Neuronal stem cell (in vitro differentiated cells): Measurements from ENCODE around the gene GFRA3.

ENCODE experiments used
- DNase-seq: peaks from one replicate; pipeline ENCODE4 v3.0.0-alpha.2; 2013; ENCODE audit warnings: low spot score
- H2AFZ ChIP-seq: one replicate; pipeline ENCODE4 v1.6.1; 2013; ENCODE audit warnings: mild to moderate bottlenecking, low read length, inconsistent platforms
- H2AK5ac ChIP-seq: 2 replicates; pipeline ENCODE4 v1.6.1; 2013; ENCODE audit warnings: low read depth, mild to moderate bottlenecking, inconsistent platforms, low read length, moderate library complexity, mixed read lengths
- H2BK120ac ChIP-seq: 2 replicates; pipeline ENCODE4 v1.6.1; 2013; ENCODE audit warnings: low read depth, mild to moderate bottlenecking, inconsistent platforms, low read length, moderate library complexity, mixed read lengths
- H2BK12ac ChIP-seq: one replicate; pipeline ENCODE4 v1.6.1; 2013; ENCODE audit warnings: low read length, inconsistent platforms
- H2BK15ac ChIP-seq: 2 replicates; pipeline ENCODE4 v1.6.1; 2013; ENCODE audit warnings: mild to moderate bottlenecking, low read length, inconsistent platforms, mixed read lengths
- H2BK5ac ChIP-seq: one replicate; pipeline ENCODE4 v1.6.1; 2013; ENCODE audit warnings: inconsistent platforms, mild to moderate bottlenecking, low read length, moderate library complexity
- H3K14ac ChIP-seq: one replicate; pipeline ENCODE4 v1.6.1; 2013; ENCODE audit warnings: low read length, inconsistent platforms
- H3K18ac ChIP-seq: 2 replicates; pipeline ENCODE4 v1.6.1; 2013; ENCODE audit warnings: low read length, inconsistent platforms
- H3K23ac ChIP-seq: 2 replicates; pipeline ENCODE4 v1.6.1; 2013; ENCODE audit warnings: low read depth, mild to moderate bottlenecking, mixed read lengths, low read length, inconsistent platforms; ENCODE audit not compliant: poor library complexity
- H3K27ac ChIP-seq: replicated peaks from 3 replicates; pipeline ENCODE4 v1.5.1; 2013; ENCODE audit warnings: low read length, inconsistent platforms
- H3K27me3 ChIP-seq, 3 experiments: 2 replicates each; pipeline ENCODE4 v1.6.1; 2013; ENCODE audit warnings: low read length in 3 of 3, mild to moderate bottlenecking in 2 of 3, inconsistent platforms in 1 of 3, low read depth in 1 of 3, mixed read lengths in 1 of 3, moderate library complexity in 1 of 3; ENCODE audit not compliant: control insufficient read depth in 3 of 3, insufficient read depth in 3 of 3
- H3K36me3 ChIP-seq, 2 donors: replicated peaks in 1 of 2; 2 replicates each; pipeline ENCODE4 v1.6.1; 2013; ENCODE audit warnings: low read length in 2 of 2; ENCODE audit not compliant: control insufficient read depth in 2 of 2, insufficient read depth in 2 of 2
- H3K4ac ChIP-seq: 2 replicates; pipeline ENCODE4 v1.6.1; 2013; ENCODE audit warnings: inconsistent platforms, mild to moderate bottlenecking, low read length, moderate library complexity
- H3K4me1 ChIP-seq, 2 donors: 1 replicate in 1 of 2; 2 replicates in 1 of 2; pipeline ENCODE4 v1.6.1; 2013; ENCODE audit warnings: low read length in 2 of 2, low read depth in 1 of 2; ENCODE audit not compliant: control insufficient read depth in 2 of 2, insufficient read depth in 1 of 2
- H3K4me2 ChIP-seq: one replicate; pipeline ENCODE4 v1.6.1; 2013; ENCODE audit warnings: mild to moderate bottlenecking, low read length, inconsistent platforms; ENCODE audit not compliant: insufficient read depth, poor library complexity, severe bottlenecking
- H3K4me3 ChIP-seq, 2 donors: 2 replicates each; pipeline ENCODE4 v1.5.1; 2013; ENCODE audit warnings: low read length in 2 of 2, mild to moderate bottlenecking in 2 of 2, inconsistent platforms in 1 of 2, moderate library complexity in 1 of 2
- H3K79me1 ChIP-seq: one replicate; pipeline ENCODE4 v1.6.1; 2013; ENCODE audit warnings: low read depth, mild to moderate bottlenecking, inconsistent platforms, low read length, moderate library complexity
- H3K9ac ChIP-seq: one replicate; pipeline ENCODE4 v1.6.1; 2013; ENCODE audit warnings: mild to moderate bottlenecking, low read depth, low read length, inconsistent platforms; ENCODE audit not compliant: poor library complexity
- H3K9me3 ChIP-seq, 2 donors: replicated peaks in 1 of 2; 2 replicates each; pipeline versions ENCODE3 to v1.6.1; 2013; ENCODE audit warnings: low read length in 2 of 2, mild to moderate bottlenecking in 2 of 2, inconsistent platforms in 1 of 2, low read depth in 1 of 2, mixed read lengths in 1 of 2, moderate library complexity in 1 of 2; ENCODE audit not compliant: control insufficient read depth in 2 of 2, insufficient read depth in 1 of 2
- H4K8ac ChIP-seq: one replicate; pipeline ENCODE4 v1.6.1; 2013; ENCODE audit warnings: low read depth, mild to moderate bottlenecking, inconsistent platforms, low read length, moderate library complexity
- H4K91ac ChIP-seq: one replicate; pipeline ENCODE4 v1.6.1; 2013; ENCODE audit warnings: low read length, low read depth, mild to moderate bottlenecking, inconsistent platforms; ENCODE audit not compliant: poor library complexity
- whole genome bisulfite sequencing, 2 donors: extraction: QIAGEN DNeasy Blood & Tissue Kit; methylation state at CpG; one replicate each; pipeline ENCODE4 v1.1.7; 2013; ENCODE audit warnings: missing lambda C conversion rate in 2 of 2, mixed read lengths in 1 of 2; ENCODE audit not compliant: insufficient read length in 2 of 2, insufficient replicate concordance in 1 of 2; ENCODE audit errors: extremely low coverage in 2 of 2; 5-methylcytosine and 5-hydroxymethylcytosine counted together

GFRA3 gene

DNA sequence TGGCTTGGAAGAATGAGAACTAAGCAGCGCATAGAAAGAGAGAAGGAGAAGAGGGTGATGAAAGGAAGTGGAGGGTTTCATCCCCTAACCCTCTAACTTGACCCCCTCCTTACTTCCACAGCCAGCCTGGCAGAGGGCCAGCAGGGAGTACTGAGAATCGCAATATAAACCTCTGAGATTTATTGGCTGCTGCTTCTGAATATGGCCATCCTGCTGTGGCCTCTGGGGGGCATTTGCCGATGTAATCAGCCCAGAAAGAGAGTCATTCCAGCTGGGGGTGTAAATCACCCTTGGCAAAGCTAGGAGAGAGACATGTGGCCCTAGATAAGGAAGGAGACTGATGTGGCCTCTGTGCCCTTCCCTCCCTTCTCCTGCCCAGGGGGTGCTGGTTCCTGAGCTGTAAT is 960 bp upstream of the GFRA3 start:
- Histone ChIP-seq H2BK15ac (no peak overlapping the region), H3K4me3 (no peak overlapping the region), H3K79me1 (no peaks in the 10 kb centered on the region), H4K91ac (no peak overlapping the region), H3K9me3 (peaks cover 0 to 2% of the 10 kb centered on the region in 2 donors), H3K9ac (no peak overlapping the region), H2AFZ (no peak overlapping the region), H3K36me3 (peaks cover 0 to 1% of the 10 kb centered on the region in 2 donors), H2BK120ac (no peak overlapping the region), H2AK5ac (no peak overlapping the region), H3K4me2 (no peak overlapping the region), H3K23ac (no peak overlapping the region), H3K4me1 (peaks cover 3 to 5% of the 10 kb centered on the region in 2 donors), H3K27me3 (peaks cover 0 to 45% (median 24%) of the 10 kb centered on the region in 3 experiments), H2BK5ac (no peak overlapping the region), H3K14ac (no peak overlapping the region), H3K27ac (no peak overlapping the region), H3K18ac (no peak overlapping the region), H2BK12ac (no peak overlapping the region), H4K8ac (no peak overlapping the region), H3K4ac (no peak overlapping the region)
- no CpG with 5 or more reads among the region's 3 CpGs for WGBS, 2 donors
- DNase-seq, result no peak

DNA sequence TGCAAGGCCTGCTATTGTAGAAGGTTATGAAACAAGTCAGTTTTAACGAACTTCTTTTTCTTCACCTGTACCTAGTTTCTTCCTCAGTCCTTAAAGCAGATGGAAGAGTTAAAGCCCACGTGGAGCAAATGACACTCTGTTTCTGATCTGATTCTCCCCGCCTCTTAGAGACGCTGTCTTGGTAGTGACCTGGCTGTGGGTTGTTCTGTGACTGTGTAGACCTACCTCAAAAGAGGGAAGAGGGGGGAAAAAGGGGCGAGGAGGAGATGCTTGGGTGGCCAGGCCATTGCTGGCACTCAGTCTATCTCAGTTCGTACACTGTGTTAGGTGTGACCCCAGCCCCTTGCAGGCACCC is 610 bp downstream of the GFRA3 start:
- Histone ChIP-seq H3K79me1 (no peaks in the 10 kb centered on the region), H3K9ac (peak overlapping the region; percentile 91), H4K91ac (no peak overlapping the region), H2BK15ac (peak overlapping the region; percentile 83), H3K4me1 (peaks cover 3 to 5% of the 10 kb centered on the region in 2 donors), H3K4me3 (peak overlapping the region; percentile 38 to 81), H4K8ac (no peak overlapping the region), H2BK120ac (no peak overlapping the region), H2AK5ac (no peak overlapping the region), H3K27ac (no peak overlapping the region), H2BK5ac (no peak overlapping the region), H3K9me3 (peaks cover 0 to 2% of the 10 kb centered on the region in 2 donors), H3K36me3 (peaks cover 0 to 1% of the 10 kb centered on the region in 2 donors), H3K27me3 (peaks cover 0 to 45% (median 24%) of the 10 kb centered on the region in 3 experiments), H2AFZ (peak overlapping the region; percentile 93), H3K18ac (no peak overlapping the region), H3K14ac (no peak overlapping the region), H3K4me2 (peak overlapping the region; percentile 76), H3K23ac (peak overlapping the region; percentile 95), H3K4ac (no peak overlapping the region), H2BK12ac (peak overlapping the region; percentile 86)
- DNase-seq, result no peak
- WGBS, 2 donors, result no CpG with 5 or more reads among the region's 6 CpGs

DNA sequence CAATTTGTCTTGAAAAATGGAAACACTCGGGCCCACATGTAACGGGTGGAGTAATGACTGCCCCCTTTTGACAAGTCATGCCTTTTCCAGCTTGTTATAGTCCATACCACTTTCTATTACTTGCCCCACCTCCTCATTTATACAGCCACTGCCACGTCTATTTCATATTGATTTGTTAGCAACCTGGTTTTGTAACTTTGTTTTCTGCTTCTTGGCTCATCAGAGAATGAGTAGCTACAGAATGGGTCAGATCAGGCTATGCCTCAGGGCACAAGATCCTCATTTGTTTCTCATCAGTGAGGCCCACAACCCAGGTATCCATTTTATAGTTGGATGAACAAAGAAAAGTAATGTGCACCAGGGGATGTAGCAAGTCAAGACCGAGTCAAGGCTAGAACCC is 1.7 kb downstream of the GFRA3 start:
- H3K9me3 ChIP-seq, result no peaks in the 10 kb centered on the region
- no peak overlapping the region for H4K8ac ChIP-seq
- H2AFZ ChIP-seq, result no peak overlapping the region
- H3K9ac ChIP-seq, result no peak overlapping the region
- H3K4me2 ChIP-seq, result no peak overlapping the region
- H3K4ac ChIP-seq, result no peak overlapping the region
- H2AK5ac ChIP-seq, result no peak overlapping the region
- no peak overlapping the region for H4K91ac ChIP-seq
- no peak overlapping the region for H2BK120ac ChIP-seq
- no peak overlapping the region for H3K18ac ChIP-seq
- H3K79me1 ChIP-seq, result no peaks in the 10 kb centered on the region
- no peak overlapping the region for H3K4me3 ChIP-seq
- no peak for DNase-seq
- no peak overlapping the region for H3K23ac ChIP-seq
- no peak overlapping the region for H2BK5ac ChIP-seq
- H2BK12ac ChIP-seq, result no peak overlapping the region
- WGBS, 2 donors, result no CpG with 5 or more reads among the region's 4 CpGs
- H3K4me1 ChIP-seq, result peaks cover 3 to 5% of the 10 kb centered on the region in 2 donors
- no peak overlapping the region for H3K27ac ChIP-seq
- H3K14ac ChIP-seq, result no peak overlapping the region
- no peak overlapping the region for H2BK15ac ChIP-seq
- H3K36me3 ChIP-seq, result no peaks in the 10 kb centered on the region
- peaks cover 0 to 45% (median 24%) of the 10 kb centered on the region in 3 experiments for H3K27me3 ChIP-seq

DNA sequence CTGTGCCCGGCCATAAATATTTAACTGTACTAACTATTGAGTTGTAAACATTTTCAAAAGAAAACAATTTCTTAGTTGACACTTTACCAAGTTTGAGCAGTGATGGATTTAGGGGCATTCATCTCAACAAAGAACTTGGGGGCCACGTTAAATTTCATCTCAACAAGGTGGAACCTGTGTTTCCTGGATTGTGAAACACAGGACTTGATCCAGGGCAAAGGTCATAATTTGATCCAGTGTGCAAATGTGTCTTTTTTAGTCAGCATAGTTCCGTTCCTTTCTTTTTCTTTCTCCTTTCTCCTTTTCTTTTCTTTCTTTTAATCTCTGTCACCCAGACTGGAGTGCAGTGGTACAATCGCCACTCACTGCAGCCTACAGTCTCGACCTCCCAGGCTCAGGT is 3.1 kb downstream of the GFRA3 start:
- H3K4me1 ChIP-seq, result peaks cover 3 to 5% of the 10 kb centered on the region in 2 donors
- H3K27me3 ChIP-seq, result peaks cover 0 to 41% (median 24%) of the 10 kb centered on the region in 3 experiments
- no peak overlapping the region for H2BK15ac ChIP-seq
- H4K8ac ChIP-seq, result no peak overlapping the region
- H3K4ac ChIP-seq, result no peak overlapping the region
- WGBS, 2 donors, result no CpG with 5 or more reads among the region's 5 CpGs
- no peak overlapping the region for H4K91ac ChIP-seq
- H2AFZ ChIP-seq, result no peak overlapping the region
- H3K36me3 ChIP-seq, result no peaks in the 10 kb centered on the region
- DNase-seq, result no peak
- no peak overlapping the region for H3K23ac ChIP-seq
- no peak overlapping the region for H2BK120ac ChIP-seq
- no peak overlapping the region for H2BK5ac ChIP-seq
- no peak overlapping the region for H2BK12ac ChIP-seq
- H3K79me1 ChIP-seq, result no peaks in the 10 kb centered on the region
- no peak overlapping the region for H3K4me2 ChIP-seq
- no peak overlapping the region for H2AK5ac ChIP-seq
- H3K27ac ChIP-seq, result no peak overlapping the region
- H3K9me3 ChIP-seq, result no peaks in the 10 kb centered on the region
- no peak overlapping the region for H3K18ac ChIP-seq
- no peak overlapping the region for H3K14ac ChIP-seq
- H3K4me3 ChIP-seq, result no peak overlapping the region
- no peak overlapping the region for H3K9ac ChIP-seq
